Right lobe of liver (tissue), 4 donors: ENCODE data around the gene METTL23.

Experiments used
- POLR2A ChIP-seq: fragments of 450-650 bp; IDR thresholded peaks from one replicate; pipeline ENCODE4 v1.6.1; 2017; ENCODE audit warnings: antibody characterized with exemption, mild to moderate bottlenecking
- TF ChIP-seq, protein P1 (sequence below), 4 donors: fragments of 200-600 bp in 3 of 4; fragments of 450-650 bp in 1 of 4; IDR thresholded peaks; one replicate each; pipeline versions ENCODE4 v1.5.1 to v1.8.0; 2016 to 2022; ENCODE audit warnings: antibody characterized with exemption in 4 of 4, mild to moderate bottlenecking in 2 of 4
- donor health status: DM: no; HTN: no; CAD: no.
- donor health status: DM: no; HTN: no; CAD: no.
- donor health status: DM: no; HTN: yes; CAD: no.

DNA sequence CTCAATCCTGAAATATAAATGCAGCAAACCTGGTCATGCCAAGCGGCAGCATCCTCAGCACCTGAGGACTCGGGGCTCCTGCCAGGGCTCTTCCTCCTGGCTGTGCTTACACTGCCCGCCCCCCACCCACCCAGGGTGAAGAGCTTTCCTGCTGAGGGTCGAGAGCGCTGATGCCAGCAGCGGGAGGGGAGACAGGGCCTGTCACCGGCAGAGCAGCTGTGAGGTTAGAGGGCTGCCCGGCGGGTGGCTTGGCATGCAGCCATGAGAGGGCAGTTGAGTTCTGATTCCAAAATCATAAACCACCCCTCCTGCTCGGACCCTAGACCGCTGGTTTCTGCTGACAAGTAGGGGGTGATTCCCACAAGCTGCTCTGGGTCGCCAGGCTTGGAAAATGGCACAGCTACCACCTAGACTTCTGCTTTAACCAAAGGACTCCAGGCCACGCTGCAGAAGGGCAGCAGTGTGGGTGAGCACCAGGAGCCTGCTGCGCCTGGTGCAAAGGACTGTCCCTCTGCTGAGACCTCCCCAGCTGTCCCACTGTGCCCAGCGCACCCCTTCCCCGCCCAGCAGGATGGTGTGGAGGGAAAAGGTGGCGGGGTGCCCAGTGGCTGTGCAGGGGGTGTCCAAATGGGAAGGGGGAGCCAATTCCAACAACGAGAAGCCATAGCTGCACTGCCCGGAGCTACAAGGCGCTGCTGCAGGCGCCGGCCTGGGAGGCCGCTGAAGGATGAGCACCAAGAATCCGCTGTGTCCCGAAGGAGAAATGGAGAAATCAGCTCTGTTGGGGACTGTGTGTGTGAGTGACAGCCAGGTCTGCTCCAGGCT, 42.5 kb upstream of the METTL23 start:
- TF ChIP-seq POLR2A: no peak
- TF ChIP-seq, protein P1, sequence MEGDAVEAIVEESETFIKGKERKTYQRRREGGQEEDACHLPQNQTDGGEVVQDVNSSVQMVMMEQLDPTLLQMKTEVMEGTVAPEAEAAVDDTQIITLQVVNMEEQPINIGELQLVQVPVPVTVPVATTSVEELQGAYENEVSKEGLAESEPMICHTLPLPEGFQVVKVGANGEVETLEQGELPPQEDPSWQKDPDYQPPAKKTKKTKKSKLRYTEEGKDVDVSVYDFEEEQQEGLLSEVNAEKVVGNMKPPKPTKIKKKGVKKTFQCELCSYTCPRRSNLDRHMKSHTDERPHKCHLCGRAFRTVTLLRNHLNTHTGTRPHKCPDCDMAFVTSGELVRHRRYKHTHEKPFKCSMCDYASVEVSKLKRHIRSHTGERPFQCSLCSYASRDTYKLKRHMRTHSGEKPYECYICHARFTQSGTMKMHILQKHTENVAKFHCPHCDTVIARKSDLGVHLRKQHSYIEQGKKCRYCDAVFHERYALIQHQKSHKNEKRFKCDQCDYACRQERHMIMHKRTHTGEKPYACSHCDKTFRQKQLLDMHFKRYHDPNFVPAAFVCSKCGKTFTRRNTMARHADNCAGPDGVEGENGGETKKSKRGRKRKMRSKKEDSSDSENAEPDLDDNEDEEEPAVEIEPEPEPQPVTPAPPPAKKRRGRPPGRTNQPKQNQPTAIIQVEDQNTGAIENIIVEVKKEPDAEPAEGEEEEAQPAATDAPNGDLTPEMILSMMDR (IDR thresholded peaks at IDR 0.05): no peak
